GM12878 (cell line): ENCODE measurements around the gene SESTD1. TPM values are rescaled to one million over a fixed set of nuclear protein-coding genes. Genes with fewer than 3 reads are reported as not detected.

Experiments used
- BACH1 ChIP-seq: fragments of 450-650 bp; IDR thresholded peaks from 2 replicates; pipeline ENCODE4 v1.6.1; 2017; ENCODE audit warnings: mild to moderate bottlenecking, borderline replicate concordance
- BHLHE40 ChIP-seq, 2 experiments: fragments of 450-650 bp in 1 of 2; IDR thresholded peaks; 2 replicates each; pipeline ENCODE4 v1.6.1; 2011 to 2017; ENCODE audit warnings: low read depth in 2 of 2, borderline replicate concordance in 1 of 2, improper control_type of control experiment in 1 of 2, low read length in 1 of 2, mild to moderate bottlenecking in 1 of 2
- EGR1 ChIP-seq, 2 experiments: IDR thresholded peaks; 1 replicate in 1 of 2; 2 replicates in 1 of 2; pipeline ENCODE4 v1.6.1; 2011 to 2012; ENCODE audit warnings: low read depth in 2 of 2, low read length in 2 of 2, borderline replicate concordance in 1 of 2, mild to moderate bottlenecking in 1 of 2, moderate library complexity in 1 of 2
- EZH2 ChIP-seq: IDR thresholded peaks from 2 replicates; pipeline ENCODE4 v1.6.1; 2012; ENCODE audit warnings: low read depth, mild to moderate bottlenecking, control low read depth, inconsistent platforms, low read length, borderline replicate concordance; ENCODE audit not compliant: control insufficient read depth
- GABPA ChIP-seq: IDR thresholded peaks from 2 replicates; pipeline ENCODE4 v1.6.1; 2014; ENCODE audit warnings: antibody characterized with exemption, low read depth, mild to moderate bottlenecking, inconsistent platforms
- HDAC2 ChIP-seq: fragments of 200-600 bp; sonication (generic); IDR thresholded peaks from 2 replicates; pipeline ENCODE4 v1.6.1; 2017
- IKZF1 ChIP-seq: fragments of 450-650 bp; conservative IDR thresholded peaks from 2 replicates; pipeline ENCODE4 v1.6.1; 2017; ENCODE audit warnings: antibody characterized with exemption, mild to moderate bottlenecking
- LARP7 ChIP-seq: fragments of 450-650 bp; IDR thresholded peaks from 2 replicates; pipeline ENCODE4 v1.6.1; 2017; ENCODE audit warnings: mild to moderate bottlenecking
- MEF2B ChIP-seq: fragments of 450-650 bp; IDR thresholded peaks from 2 replicates; pipeline ENCODE4 v1.6.1; 2018; ENCODE audit warnings: mild to moderate bottlenecking, moderate library complexity; ENCODE audit not compliant: partially characterized antibody, poor library complexity, severe bottlenecking
- NR2F1 ChIP-seq: fragments of 450-650 bp; conservative IDR thresholded peaks from 2 replicates; pipeline ENCODE4 v1.6.1; 2017; ENCODE audit warnings: mild to moderate bottlenecking
- PML ChIP-seq: IDR thresholded peaks from 2 replicates; pipeline ENCODE4 v1.6.1; 2012; ENCODE audit warnings: low read length, inconsistent platforms
- POLR2A ChIP-seq: IDR thresholded peaks from 2 replicates; pipeline ENCODE4 v1.6.1; 2011; ENCODE audit warnings: low read depth, mild to moderate bottlenecking, low read length
- SIX5 ChIP-seq: IDR thresholded peaks from 2 replicates; pipeline ENCODE4 v1.6.1; 2011; ENCODE audit warnings: mild to moderate bottlenecking, low read depth, low read length, moderate library complexity; ENCODE audit not compliant: severe bottlenecking
- WRNIP1 ChIP-seq: IDR thresholded peaks from 2 replicates; pipeline ENCODE4 v1.6.1; 2011; ENCODE audit warnings: low read depth, low read length, improper control_type of control experiment, borderline replicate concordance
- ZNF384 ChIP-seq: IDR thresholded peaks from 2 replicates; pipeline ENCODE4 v1.6.1; 2012; ENCODE audit warnings: low read depth, mild to moderate bottlenecking, low read length, improper control_type of control experiment, borderline replicate concordance
- polyA plus RNA-seq, 11 experiments: library from polyadenylated mRNA; depleted of rRNA in 4 of 11; unstranded in 6 of 11; stranded (reverse) in 5 of 11; fragments of >200 nt; fragmentation: Nextera tagmentation in 4 of 11; fragmentation: Illumina TruSeq in 1 of 11; extraction: Ambion mirVana in 4 of 11; extraction: Trizol in 1 of 11; gene quantifications; 1 replicate in 1 of 11; 2 replicates in 10 of 11; pipeline versions ENCODE4 v1.2.1 to v1.2.3, GENCODE V29; 2011 to 2016; ENCODE audit warnings: inconsistent platforms in 2 of 11, missing spikeins in 2 of 11, low read depth in 1 of 11
- total RNA-seq, 4 experiments: library from RNA; depleted of rRNA in 3 of 4; stranded (reverse); fragments of >200 nt in 3 of 4; fragmentation: Illumina TruSeq in 1 of 4; extraction: Trizol in 1 of 4; gene quantifications; 2 replicates each; pipeline versions ENCODE4 v1.2.1 to v1.2.3, GENCODE V29; 2013 to 2021
- TF ChIP-seq, protein P1 (sequence below): fragments of 150-350 bp; IDR thresholded peaks from 2 replicates; pipeline ENCODE4 v1.6.1; 2014; ENCODE audit warnings: mild to moderate bottlenecking, low read depth, low read length
- TF ChIP-seq, protein P2 (sequence below): IDR thresholded peaks from 2 replicates; pipeline ENCODE4 v1.6.1; 2012; ENCODE audit warnings: low read depth, low read length, improper control_type of control experiment
- TF ChIP-seq, protein P3 (sequence below): fragments of 450-650 bp; IDR thresholded peaks from 2 replicates; pipeline ENCODE4 v1.6.1; 2014; ENCODE audit warnings: mild to moderate bottlenecking
- TF ChIP-seq, protein P4 (sequence below): fragments of 450-650 bp; conservative IDR thresholded peaks from 2 replicates; pipeline ENCODE4 v1.6.1; 2017; ENCODE audit warnings: mild to moderate bottlenecking, moderate library complexity
- TF ChIP-seq, protein P5 (sequence below): fragments of 450-650 bp; IDR thresholded peaks from 2 replicates; pipeline ENCODE4 v1.6.1; 2017; ENCODE audit warnings: mild to moderate bottlenecking, moderate library complexity

SESTD1 gene
- total and polyA plus RNA-seq, 10 of the 15 experiments (the other 5 are each of a cell fraction or from before 2014, with no cell fraction given), result 4.4 to 22.7 (median 9.5) TPM

DNA sequence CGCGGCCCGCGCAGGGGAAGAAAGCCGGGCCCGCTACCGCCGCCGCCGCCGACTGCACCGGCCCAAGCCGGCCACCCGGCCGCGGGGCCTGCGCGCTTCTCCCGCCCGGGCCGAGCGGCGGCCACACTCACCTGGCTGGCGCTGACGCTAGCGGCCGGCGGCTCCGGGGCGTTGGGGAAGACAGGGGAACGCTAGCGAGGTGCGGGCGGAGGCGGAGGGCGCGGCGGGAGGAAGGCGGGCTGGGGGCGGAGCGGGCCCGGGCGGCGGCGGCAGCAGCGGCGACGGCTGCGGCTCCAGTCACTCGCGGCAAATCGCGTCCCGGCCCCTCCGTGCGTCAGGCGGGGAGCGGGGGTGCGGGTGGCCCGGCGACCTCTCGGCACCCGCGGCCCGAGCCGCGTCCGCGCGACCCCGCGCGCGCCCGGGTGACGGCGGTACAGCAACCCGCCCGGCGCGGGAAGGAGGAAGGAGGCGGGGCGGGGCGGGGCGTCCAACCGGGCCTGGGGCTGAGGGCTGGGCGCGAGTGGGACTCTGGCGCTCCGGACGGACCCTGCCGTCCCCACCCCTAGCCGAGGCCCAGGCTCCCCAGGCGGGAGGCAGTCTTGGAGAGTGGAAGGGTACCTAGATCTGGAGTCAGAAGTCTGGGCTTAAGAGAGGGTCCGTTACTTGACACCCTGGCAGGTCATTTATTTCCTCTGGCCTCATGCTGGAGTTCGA, at the start of gene SESTD1 (continued):
- no peak for TF ChIP-seq GABPA
- TF ChIP-seq, protein P1, sequence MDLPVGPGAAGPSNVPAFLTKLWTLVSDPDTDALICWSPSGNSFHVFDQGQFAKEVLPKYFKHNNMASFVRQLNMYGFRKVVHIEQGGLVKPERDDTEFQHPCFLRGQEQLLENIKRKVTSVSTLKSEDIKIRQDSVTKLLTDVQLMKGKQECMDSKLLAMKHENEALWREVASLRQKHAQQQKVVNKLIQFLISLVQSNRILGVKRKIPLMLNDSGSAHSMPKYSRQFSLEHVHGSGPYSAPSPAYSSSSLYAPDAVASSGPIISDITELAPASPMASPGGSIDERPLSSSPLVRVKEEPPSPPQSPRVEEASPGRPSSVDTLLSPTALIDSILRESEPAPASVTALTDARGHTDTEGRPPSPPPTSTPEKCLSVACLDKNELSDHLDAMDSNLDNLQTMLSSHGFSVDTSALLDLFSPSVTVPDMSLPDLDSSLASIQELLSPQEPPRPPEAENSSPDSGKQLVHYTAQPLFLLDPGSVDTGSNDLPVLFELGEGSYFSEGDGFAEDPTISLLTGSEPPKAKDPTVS, result no peak
- no peak for TF ChIP-seq HDAC2
- TF ChIP-seq, protein P2, sequence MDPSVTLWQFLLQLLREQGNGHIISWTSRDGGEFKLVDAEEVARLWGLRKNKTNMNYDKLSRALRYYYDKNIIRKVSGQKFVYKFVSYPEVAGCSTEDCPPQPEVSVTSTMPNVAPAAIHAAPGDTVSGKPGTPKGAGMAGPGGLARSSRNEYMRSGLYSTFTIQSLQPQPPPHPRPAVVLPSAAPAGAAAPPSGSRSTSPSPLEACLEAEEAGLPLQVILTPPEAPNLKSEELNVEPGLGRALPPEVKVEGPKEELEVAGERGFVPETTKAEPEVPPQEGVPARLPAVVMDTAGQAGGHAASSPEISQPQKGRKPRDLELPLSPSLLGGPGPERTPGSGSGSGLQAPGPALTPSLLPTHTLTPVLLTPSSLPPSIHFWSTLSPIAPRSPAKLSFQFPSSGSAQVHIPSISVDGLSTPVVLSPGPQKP, result no peak
- peak; percentile 61 for TF ChIP-seq IKZF1
- peak; percentile 86; the same call in 1 of the 2 replicates for TF ChIP-seq NR2F1
- TF ChIP-seq, protein P3, sequence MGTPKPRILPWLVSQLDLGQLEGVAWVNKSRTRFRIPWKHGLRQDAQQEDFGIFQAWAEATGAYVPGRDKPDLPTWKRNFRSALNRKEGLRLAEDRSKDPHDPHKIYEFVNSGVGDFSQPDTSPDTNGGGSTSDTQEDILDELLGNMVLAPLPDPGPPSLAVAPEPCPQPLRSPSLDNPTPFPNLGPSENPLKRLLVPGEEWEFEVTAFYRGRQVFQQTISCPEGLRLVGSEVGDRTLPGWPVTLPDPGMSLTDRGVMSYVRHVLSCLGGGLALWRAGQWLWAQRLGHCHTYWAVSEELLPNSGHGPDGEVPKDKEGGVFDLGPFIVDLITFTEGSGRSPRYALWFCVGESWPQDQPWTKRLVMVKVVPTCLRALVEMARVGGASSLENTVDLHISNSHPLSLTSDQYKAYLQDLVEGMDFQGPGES, result no peak
- TF ChIP-seq, protein P4, sequence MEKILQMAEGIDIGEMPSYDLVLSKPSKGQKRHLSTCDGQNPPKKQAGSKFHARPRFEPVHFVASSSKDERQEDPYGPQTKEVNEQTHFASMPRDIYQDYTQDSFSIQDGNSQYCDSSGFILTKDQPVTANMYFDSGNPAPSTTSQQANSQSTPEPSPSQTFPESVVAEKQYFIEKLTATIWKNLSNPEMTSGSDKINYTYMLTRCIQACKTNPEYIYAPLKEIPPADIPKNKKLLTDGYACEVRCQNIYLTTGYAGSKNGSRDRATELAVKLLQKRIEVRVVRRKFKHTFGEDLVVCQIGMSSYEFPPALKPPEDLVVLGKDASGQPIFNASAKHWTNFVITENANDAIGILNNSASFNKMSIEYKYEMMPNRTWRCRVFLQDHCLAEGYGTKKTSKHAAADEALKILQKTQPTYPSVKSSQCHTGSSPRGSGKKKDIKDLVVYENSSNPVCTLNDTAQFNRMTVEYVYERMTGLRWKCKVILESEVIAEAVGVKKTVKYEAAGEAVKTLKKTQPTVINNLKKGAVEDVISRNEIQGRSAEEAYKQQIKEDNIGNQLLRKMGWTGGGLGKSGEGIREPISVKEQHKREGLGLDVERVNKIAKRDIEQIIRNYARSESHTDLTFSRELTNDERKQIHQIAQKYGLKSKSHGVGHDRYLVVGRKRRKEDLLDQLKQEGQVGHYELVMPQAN, result 0 out of 2 replicates have a peak, but pooled peaks have one; percentile 41
- TF ChIP-seq BHLHE40 (IDR thresholded peaks at IDR 0.05; ENCODE audit: borderline replicate concordance in 1 of 2, low read depth in 2 of 2, low read length in 1 of 2), result peak; percentile 4 to 53; a peak in 1 of 4 replicates
- TF ChIP-seq POLR2A, result peak; percentile 64
- no peak for TF ChIP-seq SIX5
- TF ChIP-seq ZNF384, result no peak
- TF ChIP-seq, protein P5, sequence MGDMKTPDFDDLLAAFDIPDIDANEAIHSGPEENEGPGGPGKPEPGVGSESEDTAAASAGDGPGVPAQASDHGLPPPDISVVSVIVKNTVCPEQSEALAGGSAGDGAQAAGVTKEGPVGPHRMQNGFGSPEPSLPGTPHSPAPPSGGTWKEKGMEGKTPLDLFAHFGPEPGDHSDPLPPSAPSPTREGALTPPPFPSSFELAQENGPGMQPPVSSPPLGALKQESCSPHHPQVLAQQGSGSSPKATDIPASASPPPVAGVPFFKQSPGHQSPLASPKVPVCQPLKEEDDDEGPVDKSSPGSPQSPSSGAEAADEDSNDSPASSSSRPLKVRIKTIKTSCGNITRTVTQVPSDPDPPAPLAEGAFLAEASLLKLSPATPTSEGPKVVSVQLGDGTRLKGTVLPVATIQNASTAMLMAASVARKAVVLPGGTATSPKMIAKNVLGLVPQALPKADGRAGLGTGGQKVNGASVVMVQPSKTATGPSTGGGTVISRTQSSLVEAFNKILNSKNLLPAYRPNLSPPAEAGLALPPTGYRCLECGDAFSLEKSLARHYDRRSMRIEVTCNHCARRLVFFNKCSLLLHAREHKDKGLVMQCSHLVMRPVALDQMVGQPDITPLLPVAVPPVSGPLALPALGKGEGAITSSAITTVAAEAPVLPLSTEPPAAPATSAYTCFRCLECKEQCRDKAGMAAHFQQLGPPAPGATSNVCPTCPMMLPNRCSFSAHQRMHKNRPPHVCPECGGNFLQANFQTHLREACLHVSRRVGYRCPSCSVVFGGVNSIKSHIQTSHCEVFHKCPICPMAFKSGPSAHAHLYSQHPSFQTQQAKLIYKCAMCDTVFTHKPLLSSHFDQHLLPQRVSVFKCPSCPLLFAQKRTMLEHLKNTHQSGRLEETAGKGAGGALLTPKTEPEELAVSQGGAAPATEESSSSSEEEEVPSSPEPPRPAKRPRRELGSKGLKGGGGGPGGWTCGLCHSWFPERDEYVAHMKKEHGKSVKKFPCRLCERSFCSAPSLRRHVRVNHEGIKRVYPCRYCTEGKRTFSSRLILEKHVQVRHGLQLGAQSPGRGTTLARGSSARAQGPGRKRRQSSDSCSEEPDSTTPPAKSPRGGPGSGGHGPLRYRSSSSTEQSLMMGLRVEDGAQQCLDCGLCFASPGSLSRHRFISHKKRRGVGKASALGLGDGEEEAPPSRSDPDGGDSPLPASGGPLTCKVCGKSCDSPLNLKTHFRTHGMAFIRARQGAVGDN, result 0 out of 2 replicates have a peak, but pooled peaks have one; percentile 24
- peak in 1 of 2 experiments; percentile 61; a peak in 1 of 3 replicates for TF ChIP-seq EGR1 (IDR thresholded peaks at IDR 0.05; ENCODE audit: borderline replicate concordance in 1 of 2, low read depth in 2 of 2, low read length in 2 of 2)
- no peak for TF ChIP-seq MEF2B
- TF ChIP-seq EZH2, result no peak
- TF ChIP-seq LARP7, result peak; percentile 75
- no peak for TF ChIP-seq PML
- no peak for TF ChIP-seq WRNIP1
- TF ChIP-seq BACH1, result no peak
